Thymus (tissue), 11 donors: ENCODE measurements around the gene MPDU1. TPM values are rescaled to one million over a fixed set of nuclear protein-coding genes. Genes with fewer than 3 reads are reported as not detected.

Experiments used
- DNase-seq, 9 donors: peaks; one replicate each; pipeline ENCODE4 v3.0.0-alpha.2; 2013; ENCODE audit warnings: low spot score in 9 of 9, low read depth in 6 of 9, missing footprints in 1 of 9
- H3K27ac ChIP-seq, 2 donors: one replicate each; pipeline ENCODE4 v1.5.1; 2013; ENCODE audit warnings: control low read depth in 1 of 2, low read depth in 1 of 2, low read length in 1 of 2, mild to moderate bottlenecking in 1 of 2, moderate library complexity in 1 of 2
- H3K27me3 ChIP-seq, 2 donors: one replicate each; pipeline ENCODE4 v1.5.1; 2013; ENCODE audit warnings: low read length in 1 of 2; ENCODE audit not compliant: control insufficient read depth in 2 of 2, insufficient read depth in 1 of 2
- H3K36me3 ChIP-seq, 2 donors: one replicate each; pipeline ENCODE4 v1.5.1; 2013; ENCODE audit warnings: low read length in 1 of 2, mild to moderate bottlenecking in 1 of 2, moderate library complexity in 1 of 2; ENCODE audit not compliant: control insufficient read depth in 2 of 2, insufficient read depth in 2 of 2
- H3K4me1 ChIP-seq, 2 donors: one replicate each; pipeline ENCODE4 v1.5.1; 2013; ENCODE audit warnings: low read length in 2 of 2; ENCODE audit not compliant: control insufficient read depth in 2 of 2, insufficient read depth in 2 of 2
- H3K4me3 ChIP-seq, 2 donors: one replicate each; pipeline ENCODE4 v1.5.1; 2013; ENCODE audit warnings: low read length in 2 of 2, control low read depth in 1 of 2, mild to moderate bottlenecking in 1 of 2
- H3K9me3 ChIP-seq, 2 donors: one replicate each; pipeline ENCODE4 v1.5.1; 2013; ENCODE audit warnings: low read length in 1 of 2, mild to moderate bottlenecking in 1 of 2; ENCODE audit not compliant: control insufficient read depth in 2 of 2, insufficient read depth in 1 of 2
- WGBS: extraction: QIAGEN DNeasy Blood & Tissue Kit; methylation state at CpG from one replicate; pipeline ENCODE4 v1.1.7; 2013; 5-methylcytosine and 5-hydroxymethylcytosine counted together
- polyA plus RNA-seq: library from polyadenylated mRNA; stranded (reverse); fragments of 200-250 nt; gene quantifications from one replicate; pipeline ENCODE4 v1.2.3, GENCODE V29; 2013
- total RNA-seq: library from RNA; stranded (reverse); fragments of 120-200 nt; gene quantifications from one replicate; pipeline ENCODE4 v1.2.4, GENCODE V29; 2013
- donor health status: healthy.

Gene MPDU1
- total and polyA plus RNA-seq, 2 donors = 48.0 to 57.8 TPM

- no peaks in the 10 kb centered on the region for H3K27me3 ChIP-seq
- H3K9me3 ChIP-seq = peaks cover 0 to 7% of the 10 kb centered on the region in 2 donors
- H3K4me1 ChIP-seq = peaks cover 11 to 47% of the 10 kb centered on the region in 2 donors
- WGBS = 91% methylated on average over 12 of the region's 12 CpGs
- no peak overlapping the region for H3K4me3 ChIP-seq
- H3K36me3 ChIP-seq = peaks cover 45 to 63% of the 10 kb centered on the region in 2 donors
- H3K27ac ChIP-seq = peak overlapping the region in 1 of 2 donors; percentile 57
- no peak for DNase-seq
Measured at GRCh38 chr17:7587420-7588151, 3.9 kb downstream of the MPDU1 start.

DNA sequence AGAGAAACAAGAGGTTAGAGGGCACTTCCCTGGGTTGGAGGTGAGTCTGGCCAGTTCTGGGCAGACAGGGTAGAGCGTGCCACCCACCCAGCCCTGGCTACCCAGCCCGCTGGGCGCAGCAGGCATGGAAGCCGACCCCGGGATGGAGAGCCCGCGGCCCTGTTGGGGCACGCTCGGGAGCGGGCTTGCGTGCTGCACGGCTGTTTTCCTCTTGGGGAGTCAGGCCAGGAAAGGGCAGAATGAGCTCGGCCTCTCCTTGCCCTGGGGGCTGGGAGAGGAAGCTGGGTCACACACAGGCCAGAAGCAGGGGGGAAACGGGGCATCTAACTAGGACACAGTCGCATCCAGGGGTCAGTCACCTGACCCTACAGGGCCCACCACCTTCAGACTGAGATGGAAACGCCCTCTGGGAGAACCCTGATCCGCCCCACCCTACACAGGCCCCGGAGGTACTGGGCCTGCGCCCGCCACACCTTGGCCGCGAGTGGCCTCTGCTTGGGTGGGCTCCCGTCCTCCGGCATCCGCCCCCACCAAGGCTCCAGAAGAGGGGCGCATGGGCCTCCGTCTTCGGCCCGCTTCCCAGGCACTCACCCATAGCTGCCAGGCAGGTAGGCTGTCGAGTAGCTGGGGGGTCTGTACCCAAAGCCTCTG is 5.0 kb downstream of the MPDU1 start:
- no peak for DNase-seq
- peak overlapping the region in 1 of 2 donors; percentile 8 for H3K4me3 ChIP-seq
- H3K36me3 ChIP-seq = peaks cover 56 to 74% of the 10 kb centered on the region in 2 donors
- peaks cover 8 to 38% of the 10 kb centered on the region in 2 donors for H3K4me1 ChIP-seq
- no peaks in the 10 kb centered on the region for H3K27me3 ChIP-seq
- no peaks in the 10 kb centered on the region for H3K9me3 ChIP-seq
- 93% methylated on average over 30 of the region's 30 CpGs for WGBS
- peak overlapping the region in 1 of 2 donors; percentile 47 for H3K27ac ChIP-seq

DNA sequence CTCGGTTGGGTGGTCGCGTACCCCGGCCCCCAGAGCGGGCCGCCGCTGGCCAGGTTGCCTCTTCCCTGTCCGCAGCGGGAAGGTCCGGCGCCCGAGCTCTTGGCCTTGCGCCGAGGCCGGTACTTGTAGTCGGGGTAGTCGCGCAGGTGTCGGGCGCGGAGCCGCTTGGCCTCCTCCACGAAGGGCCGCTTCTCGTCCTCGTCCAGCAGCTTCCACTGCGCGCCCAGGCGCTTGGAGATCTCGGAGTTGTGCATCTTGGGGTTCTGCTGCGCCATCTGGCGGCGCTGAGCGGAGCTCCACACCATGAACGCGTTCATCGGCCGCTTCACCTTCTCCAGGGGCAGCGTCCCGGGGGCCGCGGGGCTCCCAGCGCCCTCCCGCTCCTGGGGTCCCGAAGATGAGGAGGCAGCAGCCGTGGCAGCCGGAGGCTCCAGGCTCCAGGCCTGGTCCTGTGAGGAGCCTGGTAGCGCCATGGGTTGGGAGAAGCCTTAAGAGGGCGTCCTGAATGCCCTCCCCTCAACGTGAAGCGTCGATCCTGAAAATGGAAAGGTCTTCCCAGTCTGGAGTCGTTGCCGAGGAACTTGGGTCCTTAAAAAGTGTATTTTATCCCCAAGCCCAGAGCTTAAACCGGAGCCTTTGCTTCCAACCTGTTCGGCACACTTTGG is 5.7 kb downstream of the MPDU1 start:
- peaks cover 61 to 81% of the 10 kb centered on the region in 2 donors for H3K36me3 ChIP-seq
- peak overlapping the region in 1 of 2 donors; percentile 43 for H3K27ac ChIP-seq
- no peaks in the 10 kb centered on the region for H3K9me3 ChIP-seq
- DNase-seq = peak in 3 of 9 donors; percentile 61 to 81 (median 78)
- H3K4me1 ChIP-seq = peaks cover 7 to 34% of the 10 kb centered on the region in 2 donors
- peak overlapping the region in 1 of 2 donors; percentile 8 for H3K4me3 ChIP-seq
- no peaks in the 10 kb centered on the region for H3K27me3 ChIP-seq
- 52% methylated on average over 56 of the region's 56 CpGs for WGBS

GRCh38 chr17:7589891-7590691 is 6.4 kb downstream of the MPDU1 start, which contains the start of gene SOX15:
SOX15 (minus strand) TSS chr17:7590094; CDS start chr17:7589676, 418 bp downstream.
- H3K4me3 ChIP-seq = peak within 1 kb of the TSS in 1 of 2 donors; percentile 8
- H3K27me3 ChIP-seq = no peaks in the 10 kb centered on the region
- H3K4me1 ChIP-seq = peaks cover 0 to 26% of the 10 kb centered on the region in 2 donors
- 66% methylated on average over 24 of the region's 24 CpGs for WGBS
- peak within 1 kb of the TSS in 1 of 2 donors; percentile 43 for H3K27ac ChIP-seq
- H3K9me3 ChIP-seq = no peaks in the 10 kb centered on the region
- H3K36me3 ChIP-seq = peaks cover 68 to 88% of the 10 kb centered on the region in 2 donors
- peak in 1 of 9 donors; percentile 41 for DNase-seq

GRCh38 chr17:7590743-7591142 is 7.1 kb downstream of the MPDU1 start:
- H3K36me3 ChIP-seq = peaks cover 75 to 93% of the 10 kb centered on the region in 2 donors
- DNase-seq = no peak
- no peaks in the 10 kb centered on the region for H3K27me3 ChIP-seq
- H3K4me3 ChIP-seq = no peak overlapping the region
- peaks cover 0 to 19% of the 10 kb centered on the region in 2 donors for H3K4me1 ChIP-seq
- H3K9me3 ChIP-seq = no peaks in the 10 kb centered on the region
- H3K27ac ChIP-seq = no peak overlapping the region
- WGBS = 96% methylated on average over 4 of the region's 4 CpGs

DNA sequence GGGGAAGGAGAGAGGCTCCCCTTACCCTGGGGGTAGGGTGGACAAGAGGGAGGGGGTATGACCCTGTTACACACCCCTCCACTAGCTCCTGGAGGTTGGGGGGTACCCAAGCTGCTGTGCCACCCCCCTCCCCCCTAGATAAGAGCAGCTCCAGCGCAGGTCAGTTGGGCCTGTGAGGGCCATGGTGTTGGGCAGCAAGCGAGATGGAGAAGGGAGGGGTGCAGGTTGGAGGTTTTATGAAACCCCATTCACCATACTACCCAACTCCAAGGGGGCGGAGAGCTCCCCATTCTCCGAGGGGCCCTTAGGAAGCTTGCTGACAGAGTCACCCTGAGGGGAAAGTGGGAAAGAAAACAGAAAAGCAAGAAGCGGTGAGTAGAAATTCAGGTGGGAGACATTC is 7.9 kb downstream of the MPDU1 start:
- DNase-seq = no peak
- H3K27me3 ChIP-seq = no peaks in the 10 kb centered on the region
- WGBS = 97% methylated on average over 5 of the region's 5 CpGs
- H3K4me1 ChIP-seq = peaks cover 0 to 18% of the 10 kb centered on the region in 2 donors
- H3K36me3 ChIP-seq = peaks cover 79 to 96% of the 10 kb centered on the region in 2 donors
- no peaks in the 10 kb centered on the region for H3K9me3 ChIP-seq
- no peak overlapping the region for H3K4me3 ChIP-seq
- no peak overlapping the region for H3K27ac ChIP-seq

DNA sequence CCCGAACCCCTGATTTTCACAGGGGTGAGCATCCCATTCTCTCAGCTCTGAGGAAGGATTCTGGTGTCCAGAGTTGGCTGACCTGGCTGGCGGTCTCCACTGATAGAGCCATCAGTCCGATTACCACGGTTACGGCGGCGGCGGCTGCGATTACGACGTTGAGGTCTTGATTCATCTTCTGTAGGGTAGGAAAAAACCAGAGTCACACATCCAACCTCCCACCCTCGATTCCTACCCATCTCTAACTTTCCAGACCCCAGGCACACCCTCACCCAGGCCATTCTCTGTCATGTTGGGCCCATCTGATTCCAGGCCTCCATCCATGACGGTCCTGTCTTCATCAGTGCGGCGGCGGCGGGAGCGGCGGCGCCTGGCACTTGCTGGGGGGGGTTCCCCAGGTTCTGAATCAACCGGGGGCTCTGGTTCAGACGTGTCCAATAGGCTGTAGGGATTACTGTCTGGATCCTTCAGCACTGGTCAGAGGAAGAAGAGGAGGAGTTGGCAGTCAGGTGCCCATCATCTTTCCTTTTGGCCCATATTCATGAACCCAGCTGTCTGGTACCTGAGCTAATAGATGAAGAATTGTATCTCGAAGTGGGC is 8.9 kb downstream of the MPDU1 start:
- DNase-seq = no peak
- WGBS = 98% methylated on average over 23 of the region's 23 CpGs
- Histone ChIP-seq H3K4me3 (no peak overlapping the region), H3K36me3 (peaks cover 75 to 97% of the 10 kb centered on the region in 2 donors), H3K4me1 (peaks cover 0 to 18% of the 10 kb centered on the region in 2 donors), H3K27me3 (no peaks in the 10 kb centered on the region), H3K27ac (no peak overlapping the region), H3K9me3 (no peaks in the 10 kb centered on the region)

- DNase-seq = no peak
- Histone ChIP-seq H3K4me3 (no peak overlapping the region), H3K36me3 (peaks cover 69 to 89% of the 10 kb centered on the region in 2 donors), H3K9me3 (no peaks in the 10 kb centered on the region), H3K27ac (no peak overlapping the region), H3K4me1 (peaks cover 0 to 13% of the 10 kb centered on the region in 2 donors), H3K27me3 (no peaks in the 10 kb centered on the region)
- WGBS = 92% methylated on average over 12 of the region's 12 CpGs
Measured at GRCh38 chr17:7593296-7593695, 9.6 kb downstream of the MPDU1 start.
